ENCODE measurements around the gene GRIN2C.

The GRIN2C gene

GRCh38 chr17:74810699-74811485 lies 48.8 kb downstream of the GRIN2C start:
- no peak for TF ChIP-seq REST (IDR thresholded peaks at IDR 0.05; ENCODE audit: insufficient read depth in 1 of 2, low read depth in 2 of 2, low read length in 2 of 2)

GRCh38 chr17:74808714-74809430 lies 50.8 kb downstream of the GRIN2C start:
- TF ChIP-seq POLR2AphosphoS5 (IDR thresholded peaks at IDR 0.05; ENCODE audit: low read depth, low read length) (no peak), SIN3A (IDR thresholded peaks at IDR 0.05; ENCODE audit: borderline replicate concordance, insufficient read depth, low read length) (no peak), TAF1 (IDR thresholded peaks at IDR 0.05; ENCODE audit: borderline replicate concordance, insufficient read depth, low read length) (no peak), FOXP2 (optimal IDR thresholded peaks at IDR 0.05; ENCODE audit: borderline replicate concordance, extremely low read depth, extremely low read length, insufficient read depth) (no peak), REST (IDR thresholded peaks at IDR 0.05; ENCODE audit: insufficient read depth in 1 of 2, low read depth in 2 of 2, low read length in 2 of 2) (no peak)

GRCh38 chr17:74807925-74808324 lies 51.8 kb downstream of the GRIN2C start:
- TF ChIP-seq SIN3A (IDR thresholded peaks at IDR 0.05; ENCODE audit: borderline replicate concordance, insufficient read depth, low read length) (no peak), POLR2AphosphoS5 (IDR thresholded peaks at IDR 0.05; ENCODE audit: low read depth, low read length) (no peak), TAF1 (IDR thresholded peaks at IDR 0.05; ENCODE audit: borderline replicate concordance, insufficient read depth, low read length) (no peak), REST (IDR thresholded peaks at IDR 0.05; ENCODE audit: insufficient read depth in 1 of 2, low read depth in 2 of 2, low read length in 2 of 2) (no peak), FOXP2 (optimal IDR thresholded peaks at IDR 0.05; ENCODE audit: borderline replicate concordance, extremely low read depth, extremely low read length, insufficient read depth) (no peak)

- TF ChIP-seq POLR2AphosphoS5 (IDR thresholded peaks at IDR 0.05; ENCODE audit: low read depth, low read length) (no peak), REST (IDR thresholded peaks at IDR 0.05; ENCODE audit: insufficient read depth in 1 of 2, low read depth in 2 of 2, low read length in 2 of 2) (no peak), TAF1 (IDR thresholded peaks at IDR 0.05; ENCODE audit: borderline replicate concordance, insufficient read depth, low read length) (no peak), FOXP2 (optimal IDR thresholded peaks at IDR 0.05; ENCODE audit: borderline replicate concordance, extremely low read depth, extremely low read length, insufficient read depth) (no peak), SIN3A (IDR thresholded peaks at IDR 0.05; ENCODE audit: borderline replicate concordance, insufficient read depth, low read length) (no peak)
These were observed 52.2 kb downstream of the GRIN2C start for GRCh38 chr17:74807441-74807840.

Data from PFSK-1 (cell line).